ENCODE data around the gene OLAH. TPM values are rescaled to one million over a fixed set of nuclear protein-coding genes. Genes with fewer than 3 reads are reported as not detected.

The OLAH gene
- total RNA-seq, 4 donors from 2014 or later = 1.1 to 14.2 (median 2.2) TPM; not detected in 1

DNA sequence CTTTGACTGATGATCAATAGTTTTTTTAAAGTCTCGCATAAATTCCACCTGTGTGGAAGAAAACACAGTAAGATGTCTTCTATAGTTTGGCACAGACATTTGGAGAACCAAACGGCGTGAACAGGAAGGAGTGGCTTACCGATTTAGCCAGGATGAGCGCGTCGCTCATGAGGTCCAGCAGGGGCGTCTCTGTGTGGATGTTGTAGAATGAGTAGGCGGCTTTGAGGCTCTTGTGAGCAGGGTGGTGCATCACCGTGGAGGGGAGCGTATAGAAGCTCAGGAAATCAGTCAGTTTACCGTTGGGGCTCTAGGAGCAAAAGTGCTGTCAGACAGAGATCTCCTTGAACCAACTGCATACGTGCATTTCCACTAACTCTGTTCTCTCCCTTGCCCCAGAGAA, 68.9 kb downstream of the OLAH start:
- Histone ChIP-seq H3K27me3 (no peaks in the 10 kb centered on the region), H3K4me3 (no peak overlapping the region), H3K36me3 (peaks cover 0 to 93% of the 10 kb centered on the region in 2 donors), H3K27ac (no peak overlapping the region), H3K9me3 (no peaks in the 10 kb centered on the region), H3K4me1 (no peaks in the 10 kb centered on the region)
- TF ChIP-seq POLR2AphosphoS5 (IDR thresholded peaks at IDR 0.05) (no peak), POLR2A (IDR thresholded peaks at IDR 0.05) (no peak), EP300 (IDR thresholded peaks at IDR 0.05) (no peak)
- TF ChIP-seq, protein P1, sequence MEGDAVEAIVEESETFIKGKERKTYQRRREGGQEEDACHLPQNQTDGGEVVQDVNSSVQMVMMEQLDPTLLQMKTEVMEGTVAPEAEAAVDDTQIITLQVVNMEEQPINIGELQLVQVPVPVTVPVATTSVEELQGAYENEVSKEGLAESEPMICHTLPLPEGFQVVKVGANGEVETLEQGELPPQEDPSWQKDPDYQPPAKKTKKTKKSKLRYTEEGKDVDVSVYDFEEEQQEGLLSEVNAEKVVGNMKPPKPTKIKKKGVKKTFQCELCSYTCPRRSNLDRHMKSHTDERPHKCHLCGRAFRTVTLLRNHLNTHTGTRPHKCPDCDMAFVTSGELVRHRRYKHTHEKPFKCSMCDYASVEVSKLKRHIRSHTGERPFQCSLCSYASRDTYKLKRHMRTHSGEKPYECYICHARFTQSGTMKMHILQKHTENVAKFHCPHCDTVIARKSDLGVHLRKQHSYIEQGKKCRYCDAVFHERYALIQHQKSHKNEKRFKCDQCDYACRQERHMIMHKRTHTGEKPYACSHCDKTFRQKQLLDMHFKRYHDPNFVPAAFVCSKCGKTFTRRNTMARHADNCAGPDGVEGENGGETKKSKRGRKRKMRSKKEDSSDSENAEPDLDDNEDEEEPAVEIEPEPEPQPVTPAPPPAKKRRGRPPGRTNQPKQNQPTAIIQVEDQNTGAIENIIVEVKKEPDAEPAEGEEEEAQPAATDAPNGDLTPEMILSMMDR (IDR thresholded peaks at IDR 0.05) = no peak
- WGBS, 2 donors (ENCODE audit: low coverage in 1 of 2) = 91 to 93% methylated on average over 9 to 13 of the region's 13 CpGs
- no peak for ATAC-seq

DNA sequence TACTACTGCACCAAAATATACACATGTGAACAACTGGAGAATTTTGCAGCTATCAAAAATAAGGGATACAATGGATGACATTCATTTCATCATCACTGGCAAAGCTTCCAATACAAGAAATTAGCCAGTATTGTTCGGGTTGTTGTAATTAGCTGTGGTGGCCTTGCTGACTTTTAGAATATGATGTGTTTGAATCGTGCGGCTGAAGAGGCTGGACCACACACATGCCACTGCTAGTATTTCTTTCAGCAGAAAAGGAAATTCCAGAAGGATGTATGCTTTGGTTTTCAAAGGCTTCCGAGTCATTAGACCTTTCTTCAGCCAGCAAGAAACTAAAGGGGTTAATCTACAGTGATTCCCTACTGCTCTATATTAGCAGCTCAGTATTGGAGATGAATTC, 70.0 kb downstream of the OLAH start:
- Histone ChIP-seq H3K27me3 (no peaks in the 10 kb centered on the region), H3K27ac (no peak overlapping the region), H3K4me3 (no peak overlapping the region), H3K9me3 (no peaks in the 10 kb centered on the region), H3K36me3 (peaks cover 0 to 94% of the 10 kb centered on the region in 2 donors), H3K4me1 (no peaks in the 10 kb centered on the region)
- TF ChIP-seq POLR2A (IDR thresholded peaks at IDR 0.05) (no peak), EP300 (IDR thresholded peaks at IDR 0.05) (no peak), POLR2AphosphoS5 (IDR thresholded peaks at IDR 0.05) (no peak)
- TF ChIP-seq, protein P1 (IDR thresholded peaks at IDR 0.05) = no peak
- 63 to 95% methylated on average over 4 of the region's 4 CpGs for WGBS, 2 donors (ENCODE audit: low coverage in 1 of 2)
- no peak for ATAC-seq

DNA sequence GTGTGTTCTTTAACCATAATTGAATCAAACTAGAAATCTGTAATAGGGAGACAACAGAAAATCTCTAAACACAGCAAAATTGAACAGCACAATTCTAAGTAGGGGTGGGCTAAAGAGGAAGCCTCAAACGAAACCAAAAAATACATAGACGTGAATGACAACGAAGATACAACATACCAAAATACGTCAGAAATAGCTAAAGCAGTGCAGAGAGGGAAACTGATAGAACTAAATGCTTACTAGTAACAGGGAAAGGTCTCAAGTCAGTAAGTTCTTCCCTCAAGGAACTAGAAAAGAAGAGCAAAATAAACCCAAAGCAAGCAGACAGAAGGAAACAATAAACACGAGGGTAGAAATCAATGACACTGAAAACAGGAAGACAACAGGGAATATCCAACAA, 72.5 kb downstream of the OLAH start:
- Histone ChIP-seq H3K27ac (no peak overlapping the region), H3K9me3 (no peaks in the 10 kb centered on the region), H3K27me3 (no peaks in the 10 kb centered on the region), H3K4me1 (no peaks in the 10 kb centered on the region), H3K36me3 (peaks cover 0 to 91% of the 10 kb centered on the region in 2 donors), H3K4me3 (no peak overlapping the region)
- TF ChIP-seq POLR2A (IDR thresholded peaks at IDR 0.05) (no peak), EP300 (IDR thresholded peaks at IDR 0.05) (no peak), POLR2AphosphoS5 (IDR thresholded peaks at IDR 0.05) (no peak)
- TF ChIP-seq, protein P1 (IDR thresholded peaks at IDR 0.05) = no peak
- 88 to 94% methylated on average over 4 to 5 of the region's 5 CpGs for WGBS, 2 donors (ENCODE audit: low coverage in 1 of 2)
- no peak for ATAC-seq

DNA sequence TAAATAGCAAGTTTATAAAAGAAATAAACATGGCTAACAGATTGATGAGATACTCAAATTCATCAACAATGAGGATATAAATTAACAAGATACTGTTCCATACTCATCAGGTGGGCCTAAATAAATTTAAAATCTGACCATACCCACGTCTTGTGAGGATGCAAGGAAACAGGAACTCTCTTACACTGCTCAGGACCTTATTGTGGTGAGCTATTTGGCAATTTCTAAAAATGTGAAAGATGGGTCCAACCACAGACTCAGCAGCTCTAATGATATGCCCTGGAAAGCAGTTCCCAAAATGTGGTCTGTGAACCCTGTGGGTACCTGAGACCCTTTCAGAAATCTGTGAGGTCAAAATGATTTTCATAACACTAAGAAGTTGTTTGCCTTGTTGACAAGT, 74.9 kb downstream of the OLAH start:
- TF ChIP-seq, protein P1 (IDR thresholded peaks at IDR 0.05) = no peak
- TF ChIP-seq EP300 (IDR thresholded peaks at IDR 0.05) (no peak), POLR2AphosphoS5 (IDR thresholded peaks at IDR 0.05) (no peak), POLR2A (IDR thresholded peaks at IDR 0.05) (no peak)
- Histone ChIP-seq H3K27ac (no peak overlapping the region), H3K27me3 (no peaks in the 10 kb centered on the region), H3K36me3 (peaks cover 0 to 81% of the 10 kb centered on the region in 2 donors), H3K4me3 (no peak overlapping the region), H3K9me3 (no peaks in the 10 kb centered on the region), H3K4me1 (no peaks in the 10 kb centered on the region)
- WGBS, 2 donors (ENCODE audit: low coverage in 1 of 2) = 63% methylated on average over 1 of the region's 1 CpG; no CpG with 5 or more reads in 1 of the 2 donors
- no peak for ATAC-seq

DNA sequence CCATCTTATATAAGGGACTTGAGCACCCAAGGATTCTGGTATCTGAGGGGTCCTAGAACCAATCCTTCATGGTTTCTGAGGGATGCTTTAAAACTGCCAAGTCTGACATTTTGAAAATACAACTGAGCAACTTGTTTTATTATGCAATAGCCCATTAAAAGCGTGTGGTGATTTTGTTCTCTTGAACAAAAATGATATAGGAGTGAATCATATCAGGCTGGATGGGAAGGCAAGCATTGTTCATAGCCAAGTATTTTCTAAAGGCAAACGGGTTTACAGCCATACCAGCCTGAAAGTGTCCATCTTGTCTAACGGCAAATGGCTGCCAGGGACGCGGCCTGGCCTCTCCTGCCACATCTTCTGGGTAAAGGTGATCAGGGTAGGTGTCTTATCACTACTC, 76.8 kb downstream of the OLAH start:
- H3K4me3 ChIP-seq = no peak overlapping the region

More for the DNA sequence above, 76.8 kb downstream of the OLAH start:
- no peak for TF ChIP-seq EP300 (IDR thresholded peaks at IDR 0.05)
- TF ChIP-seq POLR2A (IDR thresholded peaks at IDR 0.05) = no peak
- TF ChIP-seq, protein P1 (IDR thresholded peaks at IDR 0.05) = no peak
- no peak for TF ChIP-seq POLR2AphosphoS5 (IDR thresholded peaks at IDR 0.05)
- Histone ChIP-seq H3K9me3 (no peaks in the 10 kb centered on the region), H3K36me3 (peaks cover 0 to 85% of the 10 kb centered on the region in 2 donors), H3K27me3 (no peaks in the 10 kb centered on the region), H3K4me1 (no peaks in the 10 kb centered on the region), H3K27ac (no peak overlapping the region)
- 88 to 100% methylated on average over 1 to 3 of the region's 5 CpGs for WGBS, 2 donors (ENCODE audit: low coverage in 1 of 2)
- no peak for ATAC-seq
